ENCODE results near the gene TSC22D1.

DNA sequence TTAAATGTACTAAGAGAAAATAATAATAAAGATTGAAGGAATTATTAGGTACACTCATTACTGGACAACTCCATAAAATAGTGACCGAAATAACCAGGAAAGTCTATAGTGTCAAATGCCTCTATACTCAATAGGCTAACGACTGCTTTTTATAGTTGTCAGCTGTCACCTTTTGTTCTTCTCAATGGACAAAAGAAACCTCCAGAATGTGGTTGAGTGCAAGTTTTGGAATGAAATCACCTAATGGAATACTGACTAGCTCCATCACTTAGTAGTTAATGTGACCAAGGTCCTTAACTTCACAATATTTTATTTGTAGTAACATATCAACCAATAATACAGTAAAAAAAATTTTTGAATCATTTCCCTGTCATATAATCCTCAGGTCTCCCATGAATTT is 18.1 kb downstream of the TSC22D1 start:
- TF ChIP-seq JAZF1 (CRISPR knock-in tag; IDR thresholded peaks at IDR 0.05) = no peak
- TF ChIP-seq, protein P1, sequence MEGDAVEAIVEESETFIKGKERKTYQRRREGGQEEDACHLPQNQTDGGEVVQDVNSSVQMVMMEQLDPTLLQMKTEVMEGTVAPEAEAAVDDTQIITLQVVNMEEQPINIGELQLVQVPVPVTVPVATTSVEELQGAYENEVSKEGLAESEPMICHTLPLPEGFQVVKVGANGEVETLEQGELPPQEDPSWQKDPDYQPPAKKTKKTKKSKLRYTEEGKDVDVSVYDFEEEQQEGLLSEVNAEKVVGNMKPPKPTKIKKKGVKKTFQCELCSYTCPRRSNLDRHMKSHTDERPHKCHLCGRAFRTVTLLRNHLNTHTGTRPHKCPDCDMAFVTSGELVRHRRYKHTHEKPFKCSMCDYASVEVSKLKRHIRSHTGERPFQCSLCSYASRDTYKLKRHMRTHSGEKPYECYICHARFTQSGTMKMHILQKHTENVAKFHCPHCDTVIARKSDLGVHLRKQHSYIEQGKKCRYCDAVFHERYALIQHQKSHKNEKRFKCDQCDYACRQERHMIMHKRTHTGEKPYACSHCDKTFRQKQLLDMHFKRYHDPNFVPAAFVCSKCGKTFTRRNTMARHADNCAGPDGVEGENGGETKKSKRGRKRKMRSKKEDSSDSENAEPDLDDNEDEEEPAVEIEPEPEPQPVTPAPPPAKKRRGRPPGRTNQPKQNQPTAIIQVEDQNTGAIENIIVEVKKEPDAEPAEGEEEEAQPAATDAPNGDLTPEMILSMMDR (IDR thresholded peaks at IDR 0.05) = no peak
- TF ChIP-seq CREM (CRISPR knock-in tag; IDR thresholded peaks at IDR 0.05) = no peak
- TF ChIP-seq FOXJ3 (CRISPR knock-in tag; IDR thresholded peaks at IDR 0.05; ENCODE audit: borderline replicate concordance) = no peak
- TF ChIP-seq JUN (CRISPR knock-in tag; IDR thresholded peaks at IDR 0.05) = no peak
- TF ChIP-seq ZNF671 (CRISPR knock-in tag; IDR thresholded peaks at IDR 0.05) = no peak
- TF ChIP-seq, protein P2, sequence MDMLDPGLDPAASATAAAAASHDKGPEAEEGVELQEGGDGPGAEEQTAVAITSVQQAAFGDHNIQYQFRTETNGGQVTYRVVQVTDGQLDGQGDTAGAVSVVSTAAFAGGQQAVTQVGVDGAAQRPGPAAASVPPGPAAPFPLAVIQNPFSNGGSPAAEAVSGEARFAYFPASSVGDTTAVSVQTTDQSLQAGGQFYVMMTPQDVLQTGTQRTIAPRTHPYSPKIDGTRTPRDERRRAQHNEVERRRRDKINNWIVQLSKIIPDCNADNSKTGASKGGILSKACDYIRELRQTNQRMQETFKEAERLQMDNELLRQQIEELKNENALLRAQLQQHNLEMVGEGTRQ (CRISPR knock-in tag; IDR thresholded peaks at IDR 0.05) = no peak
- TF ChIP-seq CBFB (CRISPR knock-in tag; IDR thresholded peaks at IDR 0.05; ENCODE audit: low read depth) = no peak
- TF ChIP-seq, protein P3, sequence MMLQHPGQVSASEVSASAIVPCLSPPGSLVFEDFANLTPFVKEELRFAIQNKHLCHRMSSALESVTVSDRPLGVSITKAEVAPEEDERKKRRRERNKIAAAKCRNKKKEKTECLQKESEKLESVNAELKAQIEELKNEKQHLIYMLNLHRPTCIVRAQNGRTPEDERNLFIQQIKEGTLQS (CRISPR knock-in tag; conservative IDR thresholded peaks at IDR 0.05) = no peak
- TF ChIP-seq PRRX2 (CRISPR knock-in tag; IDR thresholded peaks at IDR 0.05) = no peak
- no peak for TF ChIP-seq SP1 (CRISPR knock-in tag; conservative IDR thresholded peaks at IDR 0.05)
- TF ChIP-seq, protein P4, sequence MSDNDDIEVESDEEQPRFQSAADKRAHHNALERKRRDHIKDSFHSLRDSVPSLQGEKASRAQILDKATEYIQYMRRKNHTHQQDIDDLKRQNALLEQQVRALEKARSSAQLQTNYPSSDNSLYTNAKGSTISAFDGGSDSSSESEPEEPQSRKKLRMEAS (CRISPR knock-in tag; IDR thresholded peaks at IDR 0.05) = no peak
- TF ChIP-seq, protein P5, sequence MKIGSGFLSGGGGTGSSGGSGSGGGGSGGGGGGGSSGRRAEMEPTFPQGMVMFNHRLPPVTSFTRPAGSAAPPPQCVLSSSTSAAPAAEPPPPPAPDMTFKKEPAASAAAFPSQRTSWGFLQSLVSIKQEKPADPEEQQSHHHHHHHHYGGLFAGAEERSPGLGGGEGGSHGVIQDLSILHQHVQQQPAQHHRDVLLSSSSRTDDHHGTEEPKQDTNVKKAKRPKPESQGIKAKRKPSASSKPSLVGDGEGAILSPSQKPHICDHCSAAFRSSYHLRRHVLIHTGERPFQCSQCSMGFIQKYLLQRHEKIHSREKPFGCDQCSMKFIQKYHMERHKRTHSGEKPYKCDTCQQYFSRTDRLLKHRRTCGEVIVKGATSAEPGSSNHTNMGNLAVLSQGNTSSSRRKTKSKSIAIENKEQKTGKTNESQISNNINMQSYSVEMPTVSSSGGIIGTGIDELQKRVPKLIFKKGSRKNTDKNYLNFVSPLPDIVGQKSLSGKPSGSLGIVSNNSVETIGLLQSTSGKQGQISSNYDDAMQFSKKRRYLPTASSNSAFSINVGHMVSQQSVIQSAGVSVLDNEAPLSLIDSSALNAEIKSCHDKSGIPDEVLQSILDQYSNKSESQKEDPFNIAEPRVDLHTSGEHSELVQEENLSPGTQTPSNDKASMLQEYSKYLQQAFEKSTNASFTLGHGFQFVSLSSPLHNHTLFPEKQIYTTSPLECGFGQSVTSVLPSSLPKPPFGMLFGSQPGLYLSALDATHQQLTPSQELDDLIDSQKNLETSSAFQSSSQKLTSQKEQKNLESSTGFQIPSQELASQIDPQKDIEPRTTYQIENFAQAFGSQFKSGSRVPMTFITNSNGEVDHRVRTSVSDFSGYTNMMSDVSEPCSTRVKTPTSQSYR (CRISPR knock-in tag; IDR thresholded peaks at IDR 0.05) = no peak
- TF ChIP-seq, protein P6, sequence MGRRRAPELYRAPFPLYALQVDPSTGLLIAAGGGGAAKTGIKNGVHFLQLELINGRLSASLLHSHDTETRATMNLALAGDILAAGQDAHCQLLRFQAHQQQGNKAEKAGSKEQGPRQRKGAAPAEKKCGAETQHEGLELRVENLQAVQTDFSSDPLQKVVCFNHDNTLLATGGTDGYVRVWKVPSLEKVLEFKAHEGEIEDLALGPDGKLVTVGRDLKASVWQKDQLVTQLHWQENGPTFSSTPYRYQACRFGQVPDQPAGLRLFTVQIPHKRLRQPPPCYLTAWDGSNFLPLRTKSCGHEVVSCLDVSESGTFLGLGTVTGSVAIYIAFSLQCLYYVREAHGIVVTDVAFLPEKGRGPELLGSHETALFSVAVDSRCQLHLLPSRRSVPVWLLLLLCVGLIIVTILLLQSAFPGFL (CRISPR knock-in tag; IDR thresholded peaks at IDR 0.05; ENCODE audit: borderline replicate concordance) = no peak

All from WTC11 (cell line).